H1 (cell line): ENCODE results near the gene MPEG1.

Experiments used
- EP300 ChIP-seq, 2 experiments: IDR thresholded peaks; 1 replicate in 1 of 2; 2 replicates in 1 of 2; pipeline ENCODE4 v1.6.1; 2011 to 2012; ENCODE audit warnings: low read depth in 2 of 2, low read length in 2 of 2, mild to moderate bottlenecking in 2 of 2, borderline replicate concordance in 1 of 2, inconsistent platforms in 1 of 2, moderate library complexity in 1 of 2
- EZH2 ChIP-seq: fragments of 200-600 bp; sonication (generic); IDR thresholded peaks from 2 replicates; pipeline ENCODE4 v1.7.1; 2012; ENCODE audit warnings: low read depth, mild to moderate bottlenecking, moderate library complexity, low read length, inconsistent platforms; ENCODE audit not compliant: severe bottlenecking
- KDM1A ChIP-seq: fragments of 200-600, 300-600 bp; sonication (generic); IDR thresholded peaks from 2 replicates; pipeline ENCODE4 v1.7.1; 2016; ENCODE audit warnings: mild to moderate bottlenecking, low read length, borderline replicate concordance
- POLR2A ChIP-seq, 2 experiments: IDR thresholded peaks; 1 replicate in 1 of 2; 2 replicates in 1 of 2; pipeline ENCODE4 v1.6.1; 2011; ENCODE audit warnings: low read depth in 2 of 2, low read length in 2 of 2, mild to moderate bottlenecking in 2 of 2; ENCODE audit errors: control extremely low read depth in 1 of 2
- POLR2AphosphoS5 ChIP-seq: IDR thresholded peaks from 2 replicates; pipeline ENCODE4 v1.6.1; 2011; ENCODE audit warnings: low read depth, low read length
- RBBP5 ChIP-seq: IDR thresholded peaks from 2 replicates; pipeline ENCODE4 v1.7.1; 2012; ENCODE audit warnings: low read depth, mild to moderate bottlenecking, inconsistent platforms, low read length, moderate library complexity, borderline replicate concordance
- SP1 ChIP-seq: IDR thresholded peaks from 2 replicates; pipeline ENCODE4 v1.6.1; 2011; ENCODE audit warnings: low read depth, low read length
- ZNF274 ChIP-seq: IDR thresholded peaks from 2 replicates; pipeline ENCODE4 v1.7.0; 2012; ENCODE audit warnings: low read length, borderline replicate concordance; ENCODE audit errors: extremely low read depth
- TF ChIP-seq, protein P1 (sequence below), 3 experiments: IDR thresholded peaks; 1 replicate in 2 of 3; 2 replicates in 1 of 3; pipeline versions ENCODE4 v1.5.1 to v1.6.1; 2011; ENCODE audit warnings: low read length in 3 of 3, mild to moderate bottlenecking in 3 of 3, inconsistent platforms in 2 of 3, low read depth in 1 of 3, moderate library complexity in 1 of 3; ENCODE audit not compliant: insufficient read depth in 1 of 3; ENCODE audit errors: control extremely low read depth in 1 of 3

DNA sequence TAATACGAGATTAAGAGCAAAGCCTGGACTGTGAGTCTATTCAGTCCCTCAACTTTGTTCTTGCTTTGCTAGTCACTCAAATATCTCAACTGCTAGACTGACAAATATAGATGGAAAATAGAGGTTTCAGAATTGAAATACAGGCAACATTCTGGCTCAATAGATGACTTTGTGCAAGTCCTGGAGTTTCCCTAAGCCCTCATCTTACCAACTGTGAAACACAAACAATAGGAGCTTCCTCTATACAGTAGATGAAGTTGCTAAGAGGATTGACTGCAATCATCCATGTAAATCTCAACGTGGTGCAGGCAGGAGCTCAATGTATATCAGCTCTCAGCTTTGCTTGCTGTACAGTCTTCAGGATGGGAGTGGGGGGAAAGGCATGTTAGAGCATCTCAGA, 6.2 kb upstream of the MPEG1 start:
- TF ChIP-seq EP300 (IDR thresholded peaks at IDR 0.05; ENCODE audit: borderline replicate concordance in 1 of 2, low read depth in 2 of 2, low read length in 2 of 2): no peak
- TF ChIP-seq, protein P1, sequence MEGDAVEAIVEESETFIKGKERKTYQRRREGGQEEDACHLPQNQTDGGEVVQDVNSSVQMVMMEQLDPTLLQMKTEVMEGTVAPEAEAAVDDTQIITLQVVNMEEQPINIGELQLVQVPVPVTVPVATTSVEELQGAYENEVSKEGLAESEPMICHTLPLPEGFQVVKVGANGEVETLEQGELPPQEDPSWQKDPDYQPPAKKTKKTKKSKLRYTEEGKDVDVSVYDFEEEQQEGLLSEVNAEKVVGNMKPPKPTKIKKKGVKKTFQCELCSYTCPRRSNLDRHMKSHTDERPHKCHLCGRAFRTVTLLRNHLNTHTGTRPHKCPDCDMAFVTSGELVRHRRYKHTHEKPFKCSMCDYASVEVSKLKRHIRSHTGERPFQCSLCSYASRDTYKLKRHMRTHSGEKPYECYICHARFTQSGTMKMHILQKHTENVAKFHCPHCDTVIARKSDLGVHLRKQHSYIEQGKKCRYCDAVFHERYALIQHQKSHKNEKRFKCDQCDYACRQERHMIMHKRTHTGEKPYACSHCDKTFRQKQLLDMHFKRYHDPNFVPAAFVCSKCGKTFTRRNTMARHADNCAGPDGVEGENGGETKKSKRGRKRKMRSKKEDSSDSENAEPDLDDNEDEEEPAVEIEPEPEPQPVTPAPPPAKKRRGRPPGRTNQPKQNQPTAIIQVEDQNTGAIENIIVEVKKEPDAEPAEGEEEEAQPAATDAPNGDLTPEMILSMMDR (IDR thresholded peaks at IDR 0.05; ENCODE audit: control extremely low read depth in 1 of 3, insufficient read depth in 1 of 3, low read depth in 1 of 3, low read length in 3 of 3): no peak
- no peak for TF ChIP-seq RBBP5
- TF ChIP-seq EZH2: no peak
- no peak for TF ChIP-seq ZNF274
- no peak for TF ChIP-seq SP1
- no peak for TF ChIP-seq KDM1A
- TF ChIP-seq POLR2AphosphoS5: no peak
- no peak for TF ChIP-seq POLR2A (IDR thresholded peaks at IDR 0.05; ENCODE audit: control extremely low read depth in 1 of 2, low read depth in 2 of 2, low read length in 2 of 2)
